B cell (primary cell): ENCODE measurements around the gene EVI2A. TPM values are rescaled to one million over a fixed set of nuclear protein-coding genes. Genes with fewer than 3 reads are reported as not detected.

Source experiments
- ATAC-seq: fragments of 200-7000 bp; cut with Tn5 transposase; one replicate; pipeline ENCODE4 v1.10.0; 2021; ENCODE audit warnings: low read depth, mild to moderate bottlenecking, moderate number of reproducible peaks, moderate library complexity
- CTCF ChIA-PET: fragments of 350-600 bp; sonication (Branson Sonifier 250); formaldehyde crosslinking; loops from one replicate; lab custom pipeline; 2021; ENCODE audit warnings: antibody characterized with exemption, inconsistent platforms; lab: Charles Lee
- POLR2A ChIA-PET: fragments of 350-600 bp; sonication (Branson Sonifier 250); formaldehyde crosslinking; loops from one replicate; lab custom pipeline; 2021; ENCODE audit warnings: antibody characterized with exemption; lab: Charles Lee
- DNase-seq: peaks from one replicate; pipeline ENCODE4 v3.0.0; 2013
- H2AFZ ChIP-seq: 2 replicates; pipeline ENCODE4 v1.6.1; 2012; ENCODE audit warnings: mild to moderate bottlenecking, low read depth, low read length; ENCODE audit not compliant: insufficient read depth, poor library complexity, severe bottlenecking
- H3K27ac ChIP-seq, 2 donors: 1 replicate in 1 of 2; 2 replicates in 1 of 2; pipeline ENCODE4 v1.5.1; 2012 to 2013; ENCODE audit warnings: low read length in 2 of 2, mild to moderate bottlenecking in 2 of 2, moderate library complexity in 1 of 2
- H3K27me3 ChIP-seq, 4 experiments: fragments of 200-600 bp in 1 of 4; sonication (generic) in 1 of 4; replicated peaks in 1 of 4; 1 replicate in 2 of 4; 2 replicates in 2 of 4; pipeline versions ENCODE4 v1.6.1 to v1.7.0; 2013 to 2016; ENCODE audit warnings: low read length in 3 of 4, mild to moderate bottlenecking in 2 of 4, mixed read lengths in 1 of 4, moderate library complexity in 1 of 4; ENCODE audit not compliant: insufficient read depth in 4 of 4, control insufficient read depth in 3 of 4; ENCODE audit errors: control extremely low read depth in 1 of 4
- H3K36me3 ChIP-seq, 2 experiments: replicated peaks in 1 of 2; 1 replicate in 1 of 2; 2 replicates in 1 of 2; pipeline versions ENCODE4 v1.6.1 to v1.7.1; 2013; ENCODE audit warnings: low read length in 1 of 2; ENCODE audit not compliant: insufficient read depth in 2 of 2, control insufficient read depth in 1 of 2; ENCODE audit errors: control extremely low read depth in 1 of 2, extremely low read depth in 1 of 2
- H3K4me1 ChIP-seq, 2 donors: fragments of 200-600 bp in 1 of 2; sonication (generic) in 1 of 2; 1 replicate in 1 of 2; 2 replicates in 1 of 2; pipeline versions ENCODE4 v1.5.1 to v1.6.1; 2013 to 2017; ENCODE audit warnings: low read length in 2 of 2; ENCODE audit not compliant: control insufficient read depth in 2 of 2, insufficient read depth in 2 of 2
- H3K4me2 ChIP-seq: replicated peaks from 2 replicates; pipeline ENCODE3; 2012; ENCODE audit warnings: mild to moderate bottlenecking, low read depth, low read length; ENCODE audit not compliant: poor library complexity, severe bottlenecking
- H3K4me3 ChIP-seq, 5 experiments: fragments of 200-600 bp in 1 of 5; sonication (generic) in 1 of 5; 1 replicate in 3 of 5; 2 replicates in 2 of 5; pipeline versions ENCODE4 v1.5.1 to v1.7.0; 2011 to 2016; ENCODE audit warnings: low read length in 4 of 5, mild to moderate bottlenecking in 4 of 5, low read depth in 2 of 5, control low read depth in 1 of 5, moderate library complexity in 1 of 5; ENCODE audit not compliant: insufficient read depth in 1 of 5; ENCODE audit errors: control extremely low read depth in 1 of 5, extremely low read depth in 1 of 5
- H3K79me2 ChIP-seq: fragments of 200-600 bp; sonication (generic); one replicate; pipeline ENCODE4 v1.6.0; 2016; ENCODE audit warnings: low read length; ENCODE audit not compliant: control insufficient read depth, insufficient read depth
- H3K9ac ChIP-seq: fragments of 200-600 bp; sonication (generic); 2 replicates; pipeline ENCODE4 v1.6.1; 2017; ENCODE audit warnings: mild to moderate bottlenecking, low read length, moderate library complexity
- H3K9me3 ChIP-seq, 3 donors: one replicate each; pipeline versions ENCODE4 v1.6.1 to v1.7.1; 2013; ENCODE audit warnings: low read length in 2 of 3; ENCODE audit not compliant: control insufficient read depth in 2 of 3, insufficient read depth in 1 of 3; ENCODE audit errors: control extremely low read depth in 1 of 3
- H4K20me1 ChIP-seq: 2 replicates; pipeline ENCODE4 v1.6.0; 2012; ENCODE audit warnings: mild to moderate bottlenecking, low read length; ENCODE audit not compliant: insufficient read depth, control insufficient read depth, poor library complexity, severe bottlenecking
- H3K27ac Mint-ChIP-seq: one replicate; pipeline ENCODE4 v1.8.0; 2021; ENCODE audit warnings: mixed read lengths
- H3K27me3 Mint-ChIP-seq: one replicate; pipeline ENCODE4 v1.8.0; 2021; ENCODE audit warnings: mixed read lengths
- H3K4me1 Mint-ChIP-seq: one replicate; pipeline ENCODE4 v1.8.0; 2021; ENCODE audit warnings: mixed read lengths
- H3K4me3 Mint-ChIP-seq: one replicate; pipeline ENCODE4 v1.8.0; 2021; ENCODE audit warnings: mixed read lengths
- H3K9me3 Mint-ChIP-seq: one replicate; pipeline ENCODE4 v1.8.0; 2022; ENCODE audit warnings: mixed read lengths; ENCODE audit not compliant: insufficient read depth
- CTCF ChIP-seq: fragments of 200-600 bp; IDR thresholded peaks from one replicate; pipeline ENCODE4 v1.8.0; 2022; ENCODE audit warnings: antibody characterized with exemption, mild to moderate bottlenecking
- EZH2 ChIP-seq: IDR thresholded peaks from 2 replicates; pipeline ENCODE4 v1.6.1; 2012; ENCODE audit warnings: borderline replicate concordance, low read depth, mild to moderate bottlenecking, moderate library complexity, low read length; ENCODE audit not compliant: insufficient read depth, poor library complexity, severe bottlenecking
- WGBS: methylation state at CpG from one replicate; pipeline ENCODE4 v1.1.5; 2013; ENCODE audit warnings: missing lambda C conversion rate; ENCODE audit not compliant: insufficient coverage; 5-methylcytosine and 5-hydroxymethylcytosine counted together
- intact Hi-C: fragments of 100-400 bp; cut with micrococcal nuclease; formaldehyde crosslinking; loops from one replicate; pipeline ENCODE4 v1.10.0; 2022
- polyA plus RNA-seq: library from polyadenylated mRNA; depleted of rRNA; stranded (reverse); fragments of >200 nt; gene quantifications from 2 replicates; pipeline ENCODE4 v1.2.3, GENCODE V29; 2012
- total RNA-seq, 2 donors: library from RNA; stranded (reverse); fragments of 120-200 nt in 1 of 2; gene quantifications; 1 replicate in 1 of 2; 2 replicates in 1 of 2; pipeline versions ENCODE4 v1.2.3 to v1.2.4, GENCODE V29; 2013 to 2022

EVI2A gene
- total and polyA plus RNA-seq, 2 donors (not counting 1 experiment from before 2014, with no cell fraction given) = 18.2 to 49.3 TPM

GRCh38 chr17:31328160-31328535, 6.7 kb upstream of the EVI2A start:
- no peak for DNase-seq
- H3K4me1 ChIP-seq = no peaks in the 10 kb centered on the region
- no peaks in the 10 kb centered on the region for H3K79me2 ChIP-seq
- no peak overlapping the region for H3K4me3 ChIP-seq
- no peaks in the 10 kb centered on the region for H4K20me1 ChIP-seq
- no peak overlapping the region for H3K4me2 ChIP-seq
- peaks cover 4% of the 10 kb centered on the region for H3K4me1 Mint-ChIP-seq
- no peak overlapping the region for H3K4me3 Mint-ChIP-seq
- H3K36me3 ChIP-seq = peaks cover 1 to 8% of the 10 kb centered on the region in 2 experiments
- H3K9ac ChIP-seq = no peak overlapping the region
- ChIA-PET CTCF (no interaction called here), POLR2A (no interaction called here)
- H3K9me3 ChIP-seq = no peaks in the 10 kb centered on the region
- no peaks in the 10 kb centered on the region for H3K9me3 Mint-ChIP-seq
- ATAC-seq = no peak
- intact Hi-C loops = no loop called here
- H3K27ac ChIP-seq = no peak overlapping the region
- TF ChIP-seq EZH2 (no peak), CTCF (no peak)
- H3K27me3 ChIP-seq = no peaks in the 10 kb centered on the region
- H3K27me3 Mint-ChIP-seq = no peaks in the 10 kb centered on the region
- H3K27ac Mint-ChIP-seq = no peak overlapping the region
- no peak overlapping the region for H2AFZ ChIP-seq

DNA sequence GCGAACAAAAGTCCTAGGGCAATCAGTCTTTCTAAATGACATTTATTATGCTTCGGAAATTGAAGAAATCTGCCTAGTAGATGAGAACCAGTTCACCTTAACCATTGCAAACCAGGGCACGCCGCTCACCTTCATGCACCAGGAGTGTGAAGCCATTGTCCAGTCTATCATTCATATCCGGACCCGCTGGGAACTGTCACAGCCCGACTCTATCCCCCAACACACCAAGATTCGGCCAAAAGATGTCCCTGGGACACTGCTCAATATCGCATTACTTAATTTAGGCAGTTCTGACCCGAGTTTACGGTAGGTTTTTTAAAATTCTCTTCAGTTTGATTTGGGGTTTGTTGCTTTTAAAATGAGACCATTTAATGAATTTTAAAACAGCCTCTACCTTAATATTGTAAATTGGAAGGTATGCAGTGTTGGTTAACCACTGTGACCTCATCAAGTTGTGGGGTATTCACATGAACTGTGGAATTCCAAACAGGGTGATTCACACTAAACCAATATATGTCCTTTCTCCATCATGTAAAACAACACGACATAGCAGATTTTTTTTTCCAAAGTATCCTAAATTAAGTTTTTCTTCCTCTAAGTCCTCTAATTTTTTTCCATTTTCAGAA, 6.2 kb upstream of the EVI2A start:
- DNase-seq = no peak
- WGBS = 100% methylated on average over 6 of the region's 12 CpGs
- H3K27me3 ChIP-seq = no peaks in the 10 kb centered on the region
- no peak overlapping the region for H3K4me3 Mint-ChIP-seq
- H3K4me2 ChIP-seq = no peak overlapping the region
- intact Hi-C loops = no loop called here
- H4K20me1 ChIP-seq = no peaks in the 10 kb centered on the region
- no peak overlapping the region for H3K27ac Mint-ChIP-seq
- no peaks in the 10 kb centered on the region for H3K9me3 ChIP-seq
- H3K36me3 ChIP-seq = peaks cover 1 to 8% of the 10 kb centered on the region in 2 experiments
- ChIA-PET POLR2A (no interaction called here), CTCF (no interaction called here)
- H3K27ac ChIP-seq = no peak overlapping the region
- no peaks in the 10 kb centered on the region for H3K9me3 Mint-ChIP-seq
- no peaks in the 10 kb centered on the region for H3K4me1 ChIP-seq
- peaks cover 7% of the 10 kb centered on the region for H3K4me1 Mint-ChIP-seq
- H3K9ac ChIP-seq = no peak overlapping the region
- ATAC-seq = no peak
- H3K4me3 ChIP-seq = no peak overlapping the region
- H3K27me3 Mint-ChIP-seq = no peaks in the 10 kb centered on the region
- H2AFZ ChIP-seq = no peak overlapping the region
- peaks cover 5% of the 10 kb centered on the region for H3K79me2 ChIP-seq
- no peak for TF ChIP-seq CTCF
